HEK293 (cell line): ENCODE results near the gene FIBCD1.

Experiments used
- CTCF ChIA-PET: fragments of 350-600 bp; formaldehyde crosslinking; extraction: SDS; loops from one replicate; lab custom pipeline; 2021; ENCODE audit warnings: antibody characterized with exemption; lab: Yijun Ruan, JAX
- POLR2A ChIA-PET: fragments of 300-600 bp; formaldehyde crosslinking; extraction: SDS; loops from one replicate; lab custom pipeline; 2020; ENCODE audit warnings: antibody characterized with exemption, inconsistent platforms; lab: Yijun Ruan, JAX
- H3K27ac ChIP-seq: fragments of 200-500 bp; sonication (Bioruptor generic); 2 replicates; pipeline ENCODE4 v1.5.1; 2014; ENCODE audit warnings: low read depth, low read length, control low read depth, inconsistent platforms; ENCODE audit errors: extremely low read depth
- H3K36me3 ChIP-seq, 2 experiments: fragments of 200-500 bp in 1 of 2; sonication (Bioruptor generic) in 1 of 2; 1 replicate in 1 of 2; 2 replicates in 1 of 2; pipeline ENCODE4 v1.5.1; 2014 to 2017; ENCODE audit warnings: inconsistent platforms in 2 of 2, low read length in 2 of 2; ENCODE audit not compliant: control insufficient read depth in 2 of 2, insufficient read depth in 1 of 2
- H3K4me1 ChIP-seq: fragments of 200-500 bp; sonication (Bioruptor generic); 2 replicates; pipeline ENCODE4 v1.5.1; 2014; ENCODE audit warnings: mild to moderate bottlenecking, low read length, inconsistent platforms; ENCODE audit not compliant: control insufficient read depth, insufficient read depth
- H3K4me3 ChIP-seq: 2 replicates; pipeline ENCODE4 v1.5.1; 2011; ENCODE audit warnings: low read depth, mild to moderate bottlenecking, control low read depth, low read length, moderate library complexity
- H3K9me3 ChIP-seq: fragments of 200-500 bp; sonication (Bioruptor generic); 2 replicates; pipeline ENCODE4 v1.5.1; 2014; ENCODE audit warnings: low read depth, low read length, inconsistent platforms; ENCODE audit not compliant: control insufficient read depth, insufficient read depth
- GLIS1 ChIP-seq: fragments of 450-650 bp; formaldehyde crosslinking; IDR thresholded peaks from 2 replicates; pipeline ENCODE4 v1.5.1; 2016; ENCODE audit warnings: missing biosample characterization, missing genetic modification characterization
- REST ChIP-seq: fragments of 450-650 bp; formaldehyde crosslinking; IDR thresholded peaks from 2 replicates; pipeline ENCODE4 v1.5.1; 2016; ENCODE audit warnings: missing biosample characterization, missing genetic modification characterization
- ZBTB1 ChIP-seq: fragments of 450-650 bp; formaldehyde crosslinking; IDR thresholded peaks from 2 replicates; pipeline ENCODE4 v1.5.1; 2016; ENCODE audit warnings: missing biosample characterization, missing genetic modification characterization
- ZBTB20 ChIP-seq: fragments of 450-650 bp; formaldehyde crosslinking; IDR thresholded peaks from 2 replicates; pipeline ENCODE4 v1.5.1; 2016; ENCODE audit warnings: missing biosample characterization, missing genetic modification characterization
- ZBTB44 ChIP-seq: fragments of 450-650 bp; IDR thresholded peaks from 2 replicates; pipeline ENCODE4 v1.5.1; 2018; ENCODE audit warnings: missing biosample characterization, mild to moderate bottlenecking, missing genetic modification characterization
- ZNF148 ChIP-seq: fragments of 450-650 bp; formaldehyde crosslinking; IDR thresholded peaks from 2 replicates; pipeline ENCODE4 v1.5.0; 2017; ENCODE audit warnings: missing biosample characterization, missing genetic modification characterization, borderline replicate concordance
- ZNF16 ChIP-seq: fragments of 450-650 bp; formaldehyde crosslinking; IDR thresholded peaks from 2 replicates; pipeline ENCODE4 v1.5.1; 2016; ENCODE audit warnings: low read depth, missing biosample characterization, missing genetic modification characterization
- ZNF18 ChIP-seq: fragments of 450-650 bp; formaldehyde crosslinking; IDR thresholded peaks from 2 replicates; pipeline ENCODE4 v1.5.1; 2016; ENCODE audit warnings: missing biosample characterization, missing genetic modification characterization
- ZNF239 ChIP-seq: fragments of 450-650 bp; formaldehyde crosslinking; IDR thresholded peaks from 2 replicates; pipeline ENCODE4 v1.5.1; 2016; ENCODE audit warnings: missing biosample characterization, missing genetic modification characterization
- ZNF292 ChIP-seq: fragments of 450-650 bp; formaldehyde crosslinking; IDR thresholded peaks from 2 replicates; pipeline ENCODE4 v1.5.1; 2016; ENCODE audit warnings: low read depth, missing biosample characterization, missing genetic modification characterization, borderline replicate concordance
- ZNF324 ChIP-seq: fragments of 450-650 bp; formaldehyde crosslinking; IDR thresholded peaks from 2 replicates; pipeline ENCODE4 v1.5.1; 2016; ENCODE audit warnings: missing biosample characterization, missing genetic modification characterization
- ZNF366 ChIP-seq: fragments of 450-650 bp; formaldehyde crosslinking; conservative IDR thresholded peaks from 2 replicates; pipeline ENCODE4 v1.5.1; 2016; ENCODE audit warnings: missing biosample characterization, missing genetic modification characterization
- ZNF518A ChIP-seq: fragments of 450-650 bp; formaldehyde crosslinking; conservative IDR thresholded peaks from 2 replicates; pipeline ENCODE4 v1.5.1; 2016; ENCODE audit warnings: low read depth, missing biosample characterization, missing genetic modification characterization
- ZNF561 ChIP-seq: fragments of 450-650 bp; IDR thresholded peaks from 2 replicates; pipeline ENCODE4 v1.5.1; 2018; ENCODE audit warnings: missing biosample characterization, missing genetic modification characterization, borderline replicate concordance
- ZNF747 ChIP-seq: fragments of 450-650 bp; formaldehyde crosslinking; IDR thresholded peaks from 2 replicates; pipeline ENCODE4 v1.5.1; 2016; ENCODE audit warnings: missing biosample characterization, missing genetic modification characterization
- ZNF777 ChIP-seq: fragments of 450-650 bp; formaldehyde crosslinking; IDR thresholded peaks from 2 replicates; pipeline ENCODE4 v1.5.1; 2017; ENCODE audit warnings: missing biosample characterization, missing genetic modification characterization, borderline replicate concordance

The FIBCD1 gene

GRCh38 chr9:130903194-130904069, 35.6 kb downstream of the FIBCD1 start:
- H3K9me3 ChIP-seq: no peaks in the 10 kb centered on the region
- no peaks in the 10 kb centered on the region for H3K36me3 ChIP-seq
- no peaks in the 10 kb centered on the region for H3K4me1 ChIP-seq
- CTCF ChIA-PET: interaction anchor here (0.7 kb wide), 1 partner anchor 38 kb away, joined by 3 read pairs; no protein-coding TSS in a partner anchor
- POLR2A ChIA-PET: no interaction called here
- TF ChIP-seq ZNF239 (tag by site-specific recombination) (no peak), ZNF777 (tag by site-specific recombination) (no peak), ZBTB44 (tag by site-specific recombination) (no peak), ZNF18 (tag by site-specific recombination) (no peak), ZNF747 (tag by site-specific recombination) (no peak), REST (tag by site-specific recombination) (no peak), ZBTB20 (no peak), ZNF366 (no peak), ZNF561 (tag by site-specific recombination) (no peak), ZNF324 (tag by site-specific recombination) (no peak), ZBTB1 (tag by site-specific recombination) (no peak), ZNF292 (tag by site-specific recombination) (no peak), ZNF148 (tag by site-specific recombination) (no peak), ZNF16 (no peak), GLIS1 (tag by site-specific recombination) (no peak), ZNF518A (tag by site-specific recombination) (no peak)
- TF ChIP-seq, all 188 proteins: peak for 0
- H3K27ac ChIP-seq: no peak overlapping the region
- H3K4me3 ChIP-seq: no peak overlapping the region
